HG02678 (cell line): ENCODE results near the gene ADAM30.

Source experiments
- ATAC-seq: cut with Tn5 transposase; IDR thresholded peaks from one replicate; pipeline ENCODE4 v1.9.1; 2021; ENCODE audit warnings: mild to moderate bottlenecking, moderate library complexity; ENCODE audit not compliant: unreplicated experiment

ADAM30 gene

GRCh38 chr1:119896303-119896702 lies at the start of gene ADAM30:
TSS of gene ADAM30 (minus strand) at chr1:119896515. CDS start at chr1:119896336, 179 bp downstream.
- no peak for ATAC-seq

- ATAC-seq, result no peak
Measured at GRCh38 chr1:119943216-119943615, 46.9 kb upstream of the ADAM30 start.

- ATAC-seq, result no peak
Measured at GRCh38 chr1:119941392-119941791, 45.1 kb upstream of the ADAM30 start.

- no peak for ATAC-seq
Measured at GRCh38 chr1:119940697-119941096, 44.4 kb upstream of the ADAM30 start.

GRCh38 chr1:119937198-119937597 lies 40.9 kb upstream of the ADAM30 start:
- ATAC-seq, result no peak

- ATAC-seq, result no peak
Measured at GRCh38 chr1:119935915-119936314, 39.6 kb upstream of the ADAM30 start.

- no peak for ATAC-seq
Measured at GRCh38 chr1:119935373-119935772, 39.1 kb upstream of the ADAM30 start.

- no peak for ATAC-seq
Measured at GRCh38 chr1:119933397-119933796, 37.1 kb upstream of the ADAM30 start.

GRCh38 chr1:119929643-119930315 lies 33.5 kb upstream of the ADAM30 start:
- no peak for ATAC-seq

- no peak for ATAC-seq
Measured at GRCh38 chr1:119926553-119926952, 30.2 kb upstream of the ADAM30 start.

- ATAC-seq, result no peak
Measured at GRCh38 chr1:119924948-119925898, 28.9 kb upstream of the ADAM30 start.

GRCh38 chr1:119920104-119920968 lies 24.0 kb upstream of the ADAM30 start:
- ATAC-seq, result no peak

GRCh38 chr1:119919241-119919640 lies 22.9 kb upstream of the ADAM30 start:
- ATAC-seq, result no peak

- ATAC-seq, result no peak
Measured at GRCh38 chr1:119918301-119918700, 22.0 kb upstream of the ADAM30 start.

- ATAC-seq, result no peak
Measured at GRCh38 chr1:119917304-119918055, 21.2 kb upstream of the ADAM30 start.

GRCh38 chr1:119915517-119915916 lies 19.2 kb upstream of the ADAM30 start:
- ATAC-seq, result no peak

- ATAC-seq, result no peak
Measured at GRCh38 chr1:119914071-119914470, 17.8 kb upstream of the ADAM30 start.

- ATAC-seq, result no peak
Measured at GRCh38 chr1:119912963-119913362, 16.6 kb upstream of the ADAM30 start.

GRCh38 chr1:119911775-119912174 lies 15.5 kb upstream of the ADAM30 start:
- ATAC-seq, result no peak

- no peak for ATAC-seq
Measured at GRCh38 chr1:119910618-119911017, 14.3 kb upstream of the ADAM30 start.
